GM23248 (cell line): Measurements from ENCODE around the gene IGFBPL1. TPM values are rescaled to one million over a fixed set of nuclear protein-coding genes. Genes with fewer than 3 reads are reported as not detected.

Experiments
- DNase-seq: peaks from one replicate; pipeline ENCODE4 v3.0.0-alpha.2; 2015
- H2AFZ ChIP-seq: fragments of 200-600 bp; sonication (generic); 2 replicates; pipeline ENCODE4 v1.6.1; 2016; ENCODE audit warnings: antibody characterized with exemption
- H3F3A ChIP-seq: fragments of 200-600 bp; sonication (generic); 2 replicates; pipeline ENCODE4 v1.6.1; 2016; ENCODE audit warnings: mild to moderate bottlenecking, antibody characterized with exemption, mixed run types; ENCODE audit not compliant: insufficient read depth
- H3K27ac ChIP-seq: fragments of 200-600 bp; sonication (generic); 2 replicates; pipeline ENCODE4 v1.5.1; 2016; ENCODE audit warnings: mild to moderate bottlenecking
- H3K27me3 ChIP-seq: fragments of 200-600 bp; sonication (generic); replicated peaks from 2 replicates; pipeline ENCODE4 v1.6.1; 2016; ENCODE audit warnings: mild to moderate bottlenecking; ENCODE audit not compliant: insufficient read depth
- H3K36me3 ChIP-seq: fragments of 200-600 bp; sonication (generic); 2 replicates; pipeline ENCODE4 v1.6.1; 2016; ENCODE audit warnings: low read depth, mild to moderate bottlenecking
- H3K4me1 ChIP-seq: fragments of 200-600 bp; sonication (generic); 2 replicates; pipeline ENCODE4 v1.6.1; 2016; ENCODE audit warnings: mild to moderate bottlenecking; ENCODE audit not compliant: insufficient read depth
- H3K4me2 ChIP-seq: fragments of 200-600 bp; sonication (generic); one replicate; pipeline ENCODE4 v1.6.1; 2016; ENCODE audit warnings: mild to moderate bottlenecking; ENCODE audit not compliant: unreplicated experiment
- H3K4me3 ChIP-seq: fragments of 200-600 bp; sonication (generic); 2 replicates; pipeline ENCODE4 v1.5.1; 2016; ENCODE audit warnings: mild to moderate bottlenecking
- H3K79me2 ChIP-seq: fragments of 200-600 bp; sonication (generic); 2 replicates; pipeline ENCODE4 v1.6.1; 2016; ENCODE audit warnings: mild to moderate bottlenecking; ENCODE audit not compliant: insufficient read depth
- H3K9ac ChIP-seq: fragments of 200-600 bp; sonication (generic); 2 replicates; pipeline ENCODE4 v1.6.1; 2016; ENCODE audit warnings: mild to moderate bottlenecking
- H3K9me2 ChIP-seq: fragments of 200-600 bp; sonication (generic); 2 replicates; pipeline ENCODE4 v1.6.1; 2016; ENCODE audit warnings: mixed run types, mild to moderate bottlenecking, moderate library complexity; ENCODE audit not compliant: insufficient read depth
- H3K9me3 ChIP-seq: fragments of 200-600 bp; sonication (generic); one replicate; pipeline ENCODE4 v1.6.1; 2017; ENCODE audit warnings: low read depth
- H4K20me1 ChIP-seq: fragments of 200-600 bp; sonication (generic); 2 replicates; pipeline ENCODE4 v1.6.0; 2016; ENCODE audit not compliant: insufficient read depth
- EZH2 ChIP-seq: fragments of 200-600 bp; sonication (generic); IDR thresholded peaks from 2 replicates; pipeline ENCODE4 v1.6.1; 2018; ENCODE audit warnings: antibody characterized with exemption, mild to moderate bottlenecking; ENCODE audit not compliant: insufficient read depth, poor library complexity, severe bottlenecking
- EZH2phosphoT487 ChIP-seq: fragments of 200-600 bp; sonication (generic); IDR thresholded peaks from 2 replicates; pipeline ENCODE4 v1.6.1; 2018; ENCODE audit warnings: antibody characterized with exemption, moderate library complexity, mild to moderate bottlenecking, low read depth; ENCODE audit not compliant: insufficient read depth
- WGBS, 2 experiments: methylation state at CpG; one replicate each; pipeline ENCODE4 v1.1.6; 2015 to 2017; ENCODE audit warnings: low lambda C conversion rate in 2 of 2, low coverage in 1 of 2; ENCODE audit errors: missing lambda C conversion rate in 2 of 2; 5-methylcytosine and 5-hydroxymethylcytosine counted together
- in situ Hi-C: fragments of 300-500 bp; cut with MboI; formaldehyde crosslinking; loops from 2 replicates; pipeline ENCODE4 v1.15.0; 2020
- polyA plus RNA-seq: library from polyadenylated mRNA; unstranded; fragments of >200 nt; fragmentation: Nextera tagmentation; extraction: Ambion mirVana; gene quantifications from 2 replicates; pipeline ENCODE4 v1.2.1, GENCODE V29; 2016
- total RNA-seq: library from RNA; depleted of rRNA; stranded (reverse); fragments of >200 nt; shearing (Covaris generic); gene quantifications from 2 replicates; pipeline ENCODE4 v1.2.3, GENCODE V29; 2014

Gene IGFBPL1
- total and polyA plus RNA-seq, 2 experiments from 2014 or later, result 0.34 to 0.76 TPM

- H3K4me2 ChIP-seq, result no peak overlapping the region
- peaks cover 33% of the 10 kb centered on the region for H3K27me3 ChIP-seq
- H3K79me2 ChIP-seq, result no peaks in the 10 kb centered on the region
- TF ChIP-seq EZH2 (no peak), EZH2phosphoT487 (no peak)
- no peak overlapping the region for H2AFZ ChIP-seq
- H3K9me2 ChIP-seq, result no peaks in the 10 kb centered on the region
- no peaks in the 10 kb centered on the region for H3F3A ChIP-seq
- H4K20me1 ChIP-seq, result no peaks in the 10 kb centered on the region
- H3K9me3 ChIP-seq, result no peaks in the 10 kb centered on the region
- no peak for DNase-seq
- H3K9ac ChIP-seq, result no peak overlapping the region
- 75 to 80% methylated on average over 8 of the region's 8 CpGs for WGBS, 2 experiments
- H3K4me3 ChIP-seq, result no peak overlapping the region
- H3K27ac ChIP-seq, result no peak overlapping the region
- no peaks in the 10 kb centered on the region for H3K36me3 ChIP-seq
- in situ Hi-C loops, result no loop called here
- H3K4me1 ChIP-seq, result no peaks in the 10 kb centered on the region
Observed at GRCh38 chr9:38415856-38416255, 8.4 kb downstream of the IGFBPL1 start.

GRCh38 chr9:38414040-38414723 is 10.1 kb downstream of the IGFBPL1 start:
- no peak for TF ChIP-seq EZH2
- no peak for TF ChIP-seq EZH2phosphoT487
- in situ Hi-C loops, result no loop called here
- no peak overlapping the region for H3K4me3 ChIP-seq
- H3K9me2 ChIP-seq, result no peaks in the 10 kb centered on the region
- H3K4me2 ChIP-seq, result no peak overlapping the region
- H2AFZ ChIP-seq, result no peak overlapping the region
- no peaks in the 10 kb centered on the region for H3K9me3 ChIP-seq
- no peaks in the 10 kb centered on the region for H3K79me2 ChIP-seq
- DNase-seq, result no peak
- no peaks in the 10 kb centered on the region for H3K36me3 ChIP-seq
- H3K9ac ChIP-seq, result no peak overlapping the region
- H4K20me1 ChIP-seq, result no peaks in the 10 kb centered on the region
- no peak overlapping the region for H3K27ac ChIP-seq
- no peaks in the 10 kb centered on the region for H3F3A ChIP-seq
- no peaks in the 10 kb centered on the region for H3K4me1 ChIP-seq
- H3K27me3 ChIP-seq, result peaks cover 33% of the 10 kb centered on the region
- WGBS, 2 experiments, result 8 to 11% methylated on average over 24 of the region's 24 CpGs

GRCh38 chr9:38413283-38413682 is 11.0 kb downstream of the IGFBPL1 start:
- Histone ChIP-seq H3K9me2 (no peaks in the 10 kb centered on the region), H3F3A (no peaks in the 10 kb centered on the region), H2AFZ (no peak overlapping the region), H4K20me1 (no peaks in the 10 kb centered on the region), H3K4me3 (no peak overlapping the region), H3K27ac (no peak overlapping the region), H3K79me2 (no peaks in the 10 kb centered on the region), H3K4me1 (no peaks in the 10 kb centered on the region), H3K9me3 (no peaks in the 10 kb centered on the region), H3K4me2 (no peak overlapping the region), H3K9ac (no peak overlapping the region), H3K27me3 (peaks cover 33% of the 10 kb centered on the region), H3K36me3 (no peaks in the 10 kb centered on the region)
- TF ChIP-seq EZH2phosphoT487 (no peak), EZH2 (no peak)
- in situ Hi-C loops, result no loop called here
- no peak for DNase-seq
- 72 to 76% methylated on average over 7 of the region's 7 CpGs for WGBS, 2 experiments

- in situ Hi-C loops, result no loop called here
- no peak overlapping the region for H3K9ac ChIP-seq
- H2AFZ ChIP-seq, result no peak overlapping the region
- 28 to 37% methylated on average over 6 of the region's 6 CpGs for WGBS, 2 experiments
- H3K4me3 ChIP-seq, result no peak overlapping the region
- no peak for DNase-seq
- H3K9me2 ChIP-seq, result no peaks in the 10 kb centered on the region
- H3K4me2 ChIP-seq, result no peak overlapping the region
- no peak for TF ChIP-seq EZH2
- TF ChIP-seq EZH2phosphoT487, result no peak
- H3F3A ChIP-seq, result no peaks in the 10 kb centered on the region
- H3K79me2 ChIP-seq, result no peaks in the 10 kb centered on the region
- H3K27me3 ChIP-seq, result peaks cover 33% of the 10 kb centered on the region
- H3K36me3 ChIP-seq, result no peaks in the 10 kb centered on the region
- H3K27ac ChIP-seq, result no peak overlapping the region
- no peaks in the 10 kb centered on the region for H4K20me1 ChIP-seq
- no peaks in the 10 kb centered on the region for H3K9me3 ChIP-seq
- no peaks in the 10 kb centered on the region for H3K4me1 ChIP-seq
Observed at GRCh38 chr9:38412751-38413150, 11.5 kb downstream of the IGFBPL1 start.
